PFSK-1 (cell line): ENCODE measurements around the gene EIF3L.

Experiments used
- POLR2AphosphoS5 ChIP-seq: IDR thresholded peaks from 2 replicates; pipeline ENCODE4 v1.6.1; 2012; ENCODE audit warnings: low read depth, mild to moderate bottlenecking, control low read depth, low read length, moderate library complexity
- TAF1 ChIP-seq: IDR thresholded peaks from 2 replicates; pipeline ENCODE4 v1.6.1; 2012; ENCODE audit warnings: low read length, control low read depth, borderline replicate concordance; ENCODE audit not compliant: insufficient read depth

DNA sequence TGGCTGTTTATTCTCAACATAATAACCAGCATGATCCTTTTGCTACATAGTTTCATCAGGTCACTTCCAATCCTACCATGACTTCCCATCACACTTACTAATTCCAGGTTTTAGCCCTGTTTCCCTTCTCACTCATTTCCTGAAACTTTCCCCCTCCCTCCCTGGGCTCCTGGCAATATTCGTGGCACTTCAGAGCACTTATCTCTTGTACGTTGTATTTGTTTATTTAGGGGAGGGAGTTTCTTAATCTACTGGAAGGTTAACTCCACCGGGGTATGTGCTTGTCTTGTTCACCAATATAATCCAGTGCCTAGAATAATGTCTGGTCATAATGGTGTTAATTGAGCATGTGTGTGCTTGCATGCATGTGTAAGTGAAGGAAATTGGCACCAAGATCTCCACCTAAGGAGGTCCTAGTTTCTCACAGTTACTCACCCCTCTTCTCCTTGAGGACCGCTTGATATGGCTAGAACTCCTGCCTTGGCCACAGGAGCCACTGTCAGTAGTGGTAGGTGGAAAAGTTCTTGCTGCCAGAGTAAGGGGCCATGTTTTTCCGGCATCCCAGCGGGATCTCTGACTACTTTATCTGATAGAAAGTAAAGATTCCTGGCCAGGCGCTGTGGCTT, 11.7 kb downstream of the EIF3L start:
- TF ChIP-seq TAF1 (no peak), POLR2AphosphoS5 (no peak)
